Astrocyte of the spinal cord (primary cell): Measurements from ENCODE around the gene GPR15.

Experiments
- DNase-seq: peaks from one replicate; pipeline ENCODE4 v3.0.0; 2011; ENCODE audit warnings: low read depth, low spot score
- H3K4me3 ChIP-seq: 2 replicates; pipeline ENCODE4 v1.5.1; 2011; ENCODE audit warnings: low read depth, mild to moderate bottlenecking, low read length, moderate library complexity
- CTCF ChIP-seq: IDR thresholded peaks from 2 replicates; pipeline ENCODE4 v1.5.1; 2012; ENCODE audit warnings: low read depth, mild to moderate bottlenecking, low read length, inconsistent platforms
- in situ Hi-C: cut with HindIII; loops from 2 replicates; pipeline ENCODE4 v1.10.0; 2017; ENCODE audit warnings: low sequenced_read_pairs

GPR15 gene

GRCh38 chr3:98550833-98551232 lies 19.1 kb downstream of the GPR15 start:
- in situ Hi-C loops, result no loop called here
- TF ChIP-seq CTCF, result no peak
- no peak for DNase-seq
- H3K4me3 ChIP-seq, result no peak overlapping the region

- in situ Hi-C loops, result no loop called here
- no peak overlapping the region for H3K4me3 ChIP-seq
- DNase-seq, result no peak
- no peak for TF ChIP-seq CTCF
These were observed 19.5 kb downstream of the GPR15 start for GRCh38 chr3:98551236-98551635.

- in situ Hi-C loops, result no loop called here
- no peak for TF ChIP-seq CTCF
- no peak overlapping the region for H3K4me3 ChIP-seq
- no peak for DNase-seq
These were observed 20.0 kb downstream of the GPR15 start for GRCh38 chr3:98551754-98552153.

GRCh38 chr3:98552232-98553020 lies 20.6 kb downstream of the GPR15 start:
- DNase-seq, result no peak
- TF ChIP-seq CTCF, result no peak
- in situ Hi-C loops, result no loop called here
- H3K4me3 ChIP-seq, result no peak overlapping the region

GRCh38 chr3:98553021-98553563 lies 21.3 kb downstream of the GPR15 start:
- in situ Hi-C loops, result no loop called here
- H3K4me3 ChIP-seq, result no peak overlapping the region
- no peak for DNase-seq
- TF ChIP-seq CTCF, result no peak

- in situ Hi-C loops, result no loop called here
- TF ChIP-seq CTCF, result no peak
These were observed 22.0 kb downstream of the GPR15 start for GRCh38 chr3:98553753-98554152.

More at GRCh38 chr3:98553753-98554152, 22.0 kb downstream of the GPR15 start:
- no peak overlapping the region for H3K4me3 ChIP-seq
- no peak for DNase-seq
